A549 (cell line): ENCODE measurements around the gene ANKS1B. TPM values are rescaled to one million over a fixed set of nuclear protein-coding genes. Genes with fewer than 3 reads are reported as not detected.
A peak's percentile ranks its signal among the peaks of the same experiment; 100 is the strongest.

Source experiments
- ATAC-seq, 2 experiments: fragments of 200-7000 bp in 1 of 2; fragments of >200 bp in 1 of 2; cut with Nextera tagmentation in 1 of 2; cut with Tn5 transposase in 1 of 2; 3 replicates each; pipeline versions ENCODE4 v1.8.0 to v1.9.1; 2018 to 2020; ENCODE audit warnings: mild to moderate bottlenecking in 1 of 2, moderate library complexity in 1 of 2
- CTCF ChIA-PET: fragments of 300-600 bp; sonication (Branson Sonifier 250); formaldehyde crosslinking; extraction: SDS; loops from one replicate; lab custom pipeline; 2021; ENCODE audit warnings: antibody characterized with exemption, inconsistent platforms; lab: Yijun Ruan, JAX
- POLR2A ChIA-PET: fragments of 350-600 bp; formaldehyde crosslinking; extraction: SDS; loops from one replicate; lab custom pipeline; 2021; ENCODE audit warnings: antibody characterized with exemption, inconsistent platforms; lab: Yijun Ruan, JAX
- DNase-seq, 2 experiments: peaks; one replicate each; pipeline versions ENCODE4 v3.0.0 to v3.0.0-alpha.2; 2011 to 2016; ENCODE audit warnings: low read depth in 1 of 2, low spot score in 1 of 2
- FAIRE-seq: peaks from 2 replicates; lab custom pipeline; 2011; peaks lifted over from hg19 to GRCh38; lab: Jason Lieb, UNC
- H3K27ac ChIP-seq, 2 experiments: fragments of >200 bp; sonication (Bioruptor Twin); formaldehyde crosslinking; 3 replicates each; pipeline ENCODE4 v1.5.1; 2016 to 2017
- H3K4me1 ChIP-seq: fragments of >200 bp; sonication (Bioruptor Twin); formaldehyde crosslinking; 3 replicates; pipeline ENCODE4 v1.6.1; 2016
- H3K4me2 ChIP-seq: fragments of >200 bp; sonication (Bioruptor Twin); formaldehyde crosslinking; 3 replicates; pipeline ENCODE4 v1.6.1; 2016
- H3K4me3 ChIP-seq: fragments of >200 bp; sonication (Bioruptor Twin); formaldehyde crosslinking; 3 replicates; pipeline ENCODE4 v1.5.1; 2016
- H3K9me3 ChIP-seq: fragments of >200 bp; sonication (Bioruptor Twin); formaldehyde crosslinking; 3 replicates; pipeline ENCODE4 v1.6.1; 2016
- CBX8 ChIP-seq: fragments of 200-600 bp; sonication (generic); IDR thresholded peaks from 2 replicates; pipeline ENCODE4 v1.6.1; 2016
- CEBPB ChIP-seq, 2 experiments: fragments of >200 bp in 1 of 2; sonication (Bioruptor Twin) in 1 of 2; formaldehyde crosslinking in 1 of 2; IDR thresholded peaks; 2 replicates each; pipeline ENCODE4 v1.6.1; 2012 to 2016
- CHD2 ChIP-seq: fragments of 150-350 bp; IDR thresholded peaks from 2 replicates; pipeline ENCODE4 v1.6.1; 2014; ENCODE audit warnings: low read length; ENCODE audit not compliant: partially characterized antibody
- CHD4 ChIP-seq: fragments of 200-600 bp; sonication (generic); IDR thresholded peaks from 2 replicates; pipeline ENCODE4 v1.6.1; 2016; ENCODE audit warnings: antibody characterized with exemption, mild to moderate bottlenecking, borderline replicate concordance
- EHF ChIP-seq: fragments of 250-450 bp; sonication (Bioruptor Pico); IDR thresholded peaks from 2 replicates; pipeline ENCODE4 v1.5.0; 2020; ENCODE audit warnings: mild to moderate bottlenecking
- EP300 ChIP-seq, 2 experiments: fragments of >200 bp; sonication (Bioruptor Twin); formaldehyde crosslinking; IDR thresholded peaks; 2 replicates in 1 of 2; 3 replicates in 1 of 2; pipeline ENCODE4 v1.6.1; 2016 to 2017
- FOSB ChIP-seq: fragments of 250-450 bp; sonication (Bioruptor Pico); IDR thresholded peaks from 2 replicates; pipeline ENCODE4 v1.5.0; 2020; ENCODE audit warnings: mild to moderate bottlenecking, moderate library complexity
- FOSL2 ChIP-seq, 2 experiments: fragments of 450-650 bp in 1 of 2; fragments of >200 bp in 1 of 2; sonication (Bioruptor Twin) in 1 of 2; formaldehyde crosslinking; IDR thresholded peaks; 2 replicates each; pipeline versions ENCODE4 v1.5.0 to v1.6.1; 2016 to 2020; ENCODE audit warnings: mild to moderate bottlenecking in 1 of 2, moderate library complexity in 1 of 2
- FOXS1 ChIP-seq: fragments of 250-450 bp; sonication (Bioruptor Pico); IDR thresholded peaks from 2 replicates; pipeline ENCODE4 v1.5.0; 2020; ENCODE audit warnings: mild to moderate bottlenecking, moderate library complexity
- GATA3 ChIP-seq: IDR thresholded peaks from 2 replicates; pipeline ENCODE4 v1.6.1; 2012; ENCODE audit warnings: borderline replicate concordance
- HDAC2 ChIP-seq: fragments of 200-600 bp; sonication (generic); IDR thresholded peaks from 2 replicates; pipeline ENCODE4 v1.6.1; 2016
- JUN ChIP-seq, 2 experiments: fragments of >200 bp; sonication (Bioruptor Twin); formaldehyde crosslinking; IDR thresholded peaks; 2 replicates in 1 of 2; 3 replicates in 1 of 2; pipeline ENCODE4 v1.6.1; 2016 to 2017
- JUNB ChIP-seq: fragments of >200 bp; sonication (Bioruptor Twin); formaldehyde crosslinking; IDR thresholded peaks from 2 replicates; pipeline ENCODE4 v1.6.1; 2016
- MYC ChIP-seq: IDR thresholded peaks from 2 replicates; pipeline ENCODE4 v1.6.1; 2012; ENCODE audit warnings: mild to moderate bottlenecking, inconsistent platforms, low read length, improper control_type of control experiment, borderline replicate concordance
- NPAS2 ChIP-seq: fragments of 250-450 bp; sonication (Bioruptor Pico); IDR thresholded peaks from 2 replicates; pipeline ENCODE4 v1.8.0; 2022; ENCODE audit warnings: mild to moderate bottlenecking, moderate library complexity, borderline replicate concordance
- NR3C1 ChIP-seq: fragments of >200 bp; sonication (Bioruptor Twin); formaldehyde crosslinking; IDR thresholded peaks from 3 replicates; pipeline ENCODE4 v1.6.1; 2017
- POLR2A ChIP-seq: IDR thresholded peaks from 2 replicates; pipeline ENCODE4 v1.6.1; 2012; ENCODE audit warnings: mild to moderate bottlenecking, low read length
- RCOR1 ChIP-seq: fragments of 150-350 bp; IDR thresholded peaks from 2 replicates; pipeline ENCODE4 v1.6.1; 2014; ENCODE audit warnings: antibody characterized with exemption, low read length, low read depth
- RFX5 ChIP-seq: fragments of 450-650 bp; IDR thresholded peaks from 2 replicates; pipeline ENCODE4 v1.7.1; 2014; ENCODE audit warnings: antibody characterized with exemption, mild to moderate bottlenecking, moderate library complexity
- SREBF2 ChIP-seq: fragments of 450-650 bp; IDR thresholded peaks from 2 replicates; pipeline ENCODE4 v1.6.1; 2014; ENCODE audit warnings: mild to moderate bottlenecking, moderate library complexity
- TFCP2L1 ChIP-seq: fragments of 250-450 bp; sonication (Bioruptor Pico); IDR thresholded peaks from 2 replicates; pipeline ENCODE4 v1.5.0; 2021; ENCODE audit warnings: mild to moderate bottlenecking
- TP53 ChIP-seq: fragments of 250-450 bp; sonication (Bioruptor Pico); IDR thresholded peaks from 2 replicates; pipeline ENCODE4 v1.5.0; 2021; ENCODE audit warnings: mild to moderate bottlenecking, moderate library complexity
- ZFP36 ChIP-seq: fragments of 450-650 bp; IDR thresholded peaks from 2 replicates; pipeline ENCODE4 v1.6.1; 2014; ENCODE audit warnings: borderline replicate concordance; ENCODE audit not compliant: partially characterized antibody
- ZSCAN20 ChIP-seq: fragments of 250-450 bp; sonication (Bioruptor Pico); IDR thresholded peaks from 2 replicates; pipeline ENCODE4 v1.8.0; 2022; ENCODE audit warnings: mild to moderate bottlenecking, moderate library complexity
- WGBS: methylation state at CpG from one replicate; pipeline ENCODE4 v1.1.6; 2017; ENCODE audit errors: missing lambda C conversion rate; 5-methylcytosine and 5-hydroxymethylcytosine counted together
- polyA plus RNA-seq, 4 experiments: library from polyadenylated mRNA; depleted of rRNA in 3 of 4; stranded (reverse); fragments of >200 nt; fragmentation: RNase III in 1 of 4; extraction: RNeasy Plus Mini Kit Qiagen cat#74134 plus additional on column Dnase treatment in 1 of 4; gene quantifications; 2 replicates in 3 of 4; 3 replicates in 1 of 4; pipeline ENCODE4 v1.2.3, GENCODE V29; 2011 to 2017
- TF ChIP-seq, protein P1 (sequence below): fragments of 250-450 bp; sonication (Bioruptor Pico); IDR thresholded peaks from 2 replicates; pipeline ENCODE4 v1.5.0; 2021; ENCODE audit warnings: mild to moderate bottlenecking, moderate library complexity, borderline replicate concordance
- TF ChIP-seq, protein P2 (sequence below): fragments of >200 bp; sonication (Bioruptor Twin); formaldehyde crosslinking; IDR thresholded peaks from 2 replicates; pipeline ENCODE4 v1.6.1; 2016
- TF ChIP-seq, protein P3 (sequence below): fragments of 450-650 bp; IDR thresholded peaks from 2 replicates; pipeline ENCODE4 v1.6.1; 2014; ENCODE audit warnings: antibody characterized with exemption
- TF ChIP-seq, protein P4 (sequence below): fragments of >200 bp; sonication (Bioruptor Twin); formaldehyde crosslinking; IDR thresholded peaks from 3 replicates; pipeline ENCODE4 v1.6.1; 2016
- TF ChIP-seq, protein P5 (sequence below): IDR thresholded peaks from 2 replicates; pipeline ENCODE4 v1.6.1; 2012
- TF ChIP-seq, protein P6 (sequence below): IDR thresholded peaks from 2 replicates; pipeline ENCODE4 v1.6.1; 2012

Gene ANKS1B
- polyA plus RNA-seq, 2 of the 4 experiments (the other 2 are of a cell fraction) = 1.5 to 2.2 TPM

DNA sequence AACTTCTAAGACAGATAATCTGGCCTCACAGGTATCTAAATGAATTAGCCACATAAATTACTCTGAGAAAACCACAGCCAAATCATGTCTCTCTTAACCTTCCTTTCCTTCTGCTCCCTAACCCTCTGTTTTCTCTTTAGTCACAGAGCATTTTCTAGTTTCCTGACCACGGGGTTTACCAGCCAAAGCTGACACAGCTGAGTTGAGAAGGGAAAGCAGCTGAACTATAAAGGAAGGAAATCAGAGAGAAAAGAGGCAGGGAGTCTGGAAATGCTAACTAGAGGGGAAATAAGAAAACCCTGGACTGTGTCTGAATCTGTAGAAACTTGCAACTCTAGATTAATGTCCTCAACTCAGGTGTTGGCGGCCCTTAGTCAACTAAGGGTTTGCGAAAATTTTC is 24.4 kb downstream of the ANKS1B start:
- Histone ChIP-seq H3K9me3 (no peaks in the 10 kb centered on the region), H3K27ac (no peak overlapping the region), H3K4me2 (peak overlapping the region; percentile 60), H3K4me1 (peaks cover 16% of the 10 kb centered on the region), H3K4me3 (no peak overlapping the region)
- POLR2A ChIA-PET = interaction anchor here (1.0 kb wide), 1 partner anchor 20 kb away, joined by 3 read pairs; no protein-coding TSS in a partner anchor
- WGBS = 55% methylated on average over 3 of the region's 3 CpGs
- DNase-seq (no peak), ATAC-seq (peak; percentile 21 to 22; a peak in 1 of 6 replicates), FAIRE-seq (no peak)
- CTCF ChIA-PET = no interaction called here
- TF ChIP-seq, protein P1, sequence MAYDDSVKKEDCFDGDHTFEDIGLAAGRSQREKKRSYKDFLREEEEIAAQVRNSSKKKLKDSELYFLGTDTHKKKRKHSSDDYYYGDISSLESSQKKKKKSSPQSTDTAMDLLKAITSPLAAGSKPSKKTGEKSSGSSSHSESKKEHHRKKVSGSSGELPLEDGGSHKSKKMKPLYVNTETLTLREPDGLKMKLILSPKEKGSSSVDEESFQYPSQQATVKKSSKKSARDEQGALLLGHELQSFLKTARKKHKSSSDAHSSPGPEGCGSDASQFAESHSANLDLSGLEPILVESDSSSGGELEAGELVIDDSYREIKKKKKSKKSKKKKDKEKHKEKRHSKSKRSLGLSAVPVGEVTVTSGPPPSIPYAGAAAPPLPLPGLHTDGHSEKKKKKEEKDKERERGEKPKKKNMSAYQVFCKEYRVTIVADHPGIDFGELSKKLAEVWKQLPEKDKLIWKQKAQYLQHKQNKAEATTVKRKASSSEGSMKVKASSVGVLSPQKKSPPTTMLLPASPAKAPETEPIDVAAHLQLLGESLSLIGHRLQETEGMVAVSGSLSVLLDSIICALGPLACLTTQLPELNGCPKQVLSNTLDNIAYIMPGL (CRISPR knock-in tag) = no peak
- TF ChIP-seq MYC = no peak
- no peak for TF ChIP-seq RFX5
- TF ChIP-seq HDAC2 = no peak
- TF ChIP-seq, protein P2, sequence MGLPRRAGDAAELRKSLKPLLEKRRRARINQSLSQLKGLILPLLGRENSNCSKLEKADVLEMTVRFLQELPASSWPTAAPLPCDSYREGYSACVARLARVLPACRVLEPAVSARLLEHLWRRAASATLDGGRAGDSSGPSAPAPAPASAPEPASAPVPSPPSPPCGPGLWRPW = no peak
- no peak for TF ChIP-seq NR3C1
- no peak for TF ChIP-seq GATA3
- no peak for TF ChIP-seq TFCP2L1 (CRISPR knock-in tag)

DNA sequence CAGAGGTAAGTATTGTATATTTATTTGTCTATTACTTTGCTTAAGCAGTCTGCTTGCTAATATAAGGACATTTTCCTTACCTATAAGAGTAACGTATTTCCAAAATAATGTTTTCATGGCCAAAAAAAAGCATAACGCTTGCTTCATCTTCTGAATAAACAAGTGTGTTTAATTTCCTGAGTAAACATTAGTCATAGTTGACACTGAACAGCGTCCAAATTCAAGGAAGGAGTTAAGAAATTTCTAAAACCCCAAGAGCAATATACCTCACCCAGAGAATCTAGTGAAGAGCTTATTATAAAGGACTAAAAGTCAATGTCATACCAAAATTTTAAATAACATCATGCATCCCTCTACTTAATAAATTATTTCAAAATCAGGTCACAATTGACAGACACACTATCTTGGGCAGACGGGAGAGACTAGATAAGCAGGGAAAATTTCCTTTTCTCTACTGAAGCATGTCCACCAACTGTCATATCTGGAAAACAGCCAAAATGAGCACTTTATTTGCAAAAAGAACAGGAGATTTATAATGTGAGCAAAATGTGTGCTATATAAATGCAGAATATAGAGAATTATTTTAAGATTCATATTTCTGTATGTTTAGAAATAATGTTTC is 25.1 kb downstream of the ANKS1B start:
- H3K4me3 ChIP-seq = no peak overlapping the region
- peak overlapping the region; percentile 60 for H3K4me2 ChIP-seq
- H3K27ac ChIP-seq = no peak overlapping the region
- H3K4me1 ChIP-seq = peaks cover 16% of the 10 kb centered on the region
- ChIA-PET CTCF (no interaction called here), POLR2A (interaction anchor here (1.0 kb wide), 1 partner anchor 21 kb away, joined by 3 read pairs; no protein-coding TSS in a partner anchor)
- no peaks in the 10 kb centered on the region for H3K9me3 ChIP-seq
- peak; percentile 18 for FAIRE-seq
- peak; percentile 74 to 82; a peak in 5 of 6 replicates for ATAC-seq
- peak; percentile 64 to 66 for DNase-seq
- 2% methylated on average over 4 of the region's 4 CpGs for WGBS
- TF ChIP-seq JUNB (peak; percentile 91), NPAS2 (no peak), TP53 (CRISPR knock-in tag) (no peak), POLR2A (no peak), RCOR1 (no peak), HDAC2 (no peak), RFX5 (no peak), ZSCAN20 (CRISPR knock-in tag) (no peak), EHF (CRISPR knock-in tag) (no peak), FOSL2 (IDR thresholded peaks at IDR 0.05) (peak; percentile 85), FOSL2 (CRISPR knock-in tag; IDR thresholded peaks at IDR 0.05) (peak; percentile 93), MYC (no peak), FOSB (peak; percentile 46; the same call in 1 of the 2 replicates), EP300 (IDR thresholded peaks at IDR 0.05) (peak in 1 of 2 experiments; percentile 27; a peak in 1 of 5 replicates), CBX8 (no peak), ZFP36 (no peak), SREBF2 (no peak), FOXS1 (CRISPR knock-in tag) (peak; percentile 76; the same call in 1 of the 2 replicates), JUN (IDR thresholded peaks at IDR 0.05) (peak in 1 of 2 experiments; percentile 65; a peak in 1 of 5 replicates), CHD4 (no peak), CHD2 (no peak), CEBPB (IDR thresholded peaks at IDR 0.05) (peak; percentile 89 to 96)
- TF ChIP-seq, protein P3, sequence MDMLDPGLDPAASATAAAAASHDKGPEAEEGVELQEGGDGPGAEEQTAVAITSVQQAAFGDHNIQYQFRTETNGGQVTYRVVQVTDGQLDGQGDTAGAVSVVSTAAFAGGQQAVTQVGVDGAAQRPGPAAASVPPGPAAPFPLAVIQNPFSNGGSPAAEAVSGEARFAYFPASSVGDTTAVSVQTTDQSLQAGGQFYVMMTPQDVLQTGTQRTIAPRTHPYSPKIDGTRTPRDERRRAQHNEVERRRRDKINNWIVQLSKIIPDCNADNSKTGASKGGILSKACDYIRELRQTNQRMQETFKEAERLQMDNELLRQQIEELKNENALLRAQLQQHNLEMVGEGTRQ = no peak
- TF ChIP-seq, protein P4, sequence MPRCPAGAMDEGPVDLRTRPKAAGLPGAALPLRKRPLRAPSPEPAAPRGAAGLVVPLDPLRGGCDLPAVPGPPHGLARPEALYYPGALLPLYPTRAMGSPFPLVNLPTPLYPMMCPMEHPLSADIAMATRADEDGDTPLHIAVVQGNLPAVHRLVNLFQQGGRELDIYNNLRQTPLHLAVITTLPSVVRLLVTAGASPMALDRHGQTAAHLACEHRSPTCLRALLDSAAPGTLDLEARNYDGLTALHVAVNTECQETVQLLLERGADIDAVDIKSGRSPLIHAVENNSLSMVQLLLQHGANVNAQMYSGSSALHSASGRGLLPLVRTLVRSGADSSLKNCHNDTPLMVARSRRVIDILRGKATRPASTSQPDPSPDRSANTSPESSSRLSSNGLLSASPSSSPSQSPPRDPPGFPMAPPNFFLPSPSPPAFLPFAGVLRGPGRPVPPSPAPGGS = peak; percentile 70; the same call in 1 of the 3 replicates
- TF ChIP-seq, protein P5, sequence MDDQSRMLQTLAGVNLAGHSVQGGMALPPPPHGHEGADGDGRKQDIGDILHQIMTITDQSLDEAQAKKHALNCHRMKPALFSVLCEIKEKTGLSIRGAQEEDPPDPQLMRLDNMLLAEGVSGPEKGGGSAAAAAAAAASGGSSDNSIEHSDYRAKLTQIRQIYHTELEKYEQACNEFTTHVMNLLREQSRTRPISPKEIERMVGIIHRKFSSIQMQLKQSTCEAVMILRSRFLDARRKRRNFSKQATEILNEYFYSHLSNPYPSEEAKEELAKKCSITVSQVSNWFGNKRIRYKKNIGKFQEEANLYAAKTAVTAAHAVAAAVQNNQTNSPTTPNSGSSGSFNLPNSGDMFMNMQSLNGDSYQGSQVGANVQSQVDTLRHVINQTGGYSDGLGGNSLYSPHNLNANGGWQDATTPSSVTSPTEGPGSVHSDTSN = no peak
- TF ChIP-seq, protein P1 (CRISPR knock-in tag) = no peak
- TF ChIP-seq, protein P6, sequence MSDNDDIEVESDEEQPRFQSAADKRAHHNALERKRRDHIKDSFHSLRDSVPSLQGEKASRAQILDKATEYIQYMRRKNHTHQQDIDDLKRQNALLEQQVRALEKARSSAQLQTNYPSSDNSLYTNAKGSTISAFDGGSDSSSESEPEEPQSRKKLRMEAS = no peak
- TF ChIP-seq, protein P2 = peak; percentile 64; the same call in 1 of the 2 replicates
